Limb (tissue), 2 donors: Measurements from ENCODE around the gene PLEKHA4.
"Not testable (repeated sequence)": the region's sequence is repeated elsewhere in the genome, so short reads cannot be mapped to it uniquely, and the experiment has no call there.

ENCODE experiments used
- DNase-seq, 2 donors: peaks; one replicate each; pipeline ENCODE4 v3.0.0-alpha.2; 2016; ENCODE audit errors: extremely low spot score in 2 of 2

PLEKHA4 gene

DNA sequence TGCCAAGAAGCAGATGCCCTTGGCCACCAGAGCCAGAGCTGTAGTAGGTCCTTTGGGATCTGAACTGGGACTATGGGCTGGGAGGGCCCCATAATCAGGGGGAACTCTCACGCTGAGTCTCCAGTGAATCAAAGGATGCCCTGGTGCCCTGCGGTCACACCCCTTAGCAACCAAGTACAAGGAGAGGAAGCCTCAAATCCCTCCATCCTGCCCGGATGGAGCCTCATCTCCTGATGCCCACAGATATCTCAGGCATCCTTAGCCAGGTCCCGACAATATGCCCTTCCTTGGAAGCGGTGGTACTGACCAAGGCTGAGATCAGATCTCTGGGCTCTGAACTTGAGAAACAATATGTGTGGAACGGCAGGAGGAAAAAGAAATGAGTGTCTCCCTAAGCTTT, 1.7 kb downstream of the PLEKHA4 start:
- no peak for DNase-seq

DNA sequence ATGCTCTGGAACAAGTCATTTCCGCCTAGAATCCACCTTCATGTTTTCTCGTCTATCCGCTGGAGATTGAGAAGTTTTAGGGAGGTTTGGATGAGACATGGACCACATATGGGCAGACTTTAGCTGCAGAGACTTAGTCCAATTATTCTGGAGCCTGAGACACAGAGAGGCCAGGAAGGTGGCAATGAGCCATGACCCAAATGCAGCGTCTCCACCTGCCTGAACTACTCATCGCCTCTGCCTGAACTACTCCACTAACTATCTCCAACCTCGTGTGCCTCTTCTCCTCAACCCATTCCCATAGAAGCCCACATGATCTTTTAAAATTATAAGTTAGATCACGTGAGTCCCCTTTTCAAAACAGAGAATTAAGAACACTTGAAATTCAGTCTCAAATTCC, 5.6 kb downstream of the PLEKHA4 start:
- DNase-seq: no peak

- no peak for DNase-seq
Observed at GRCh38 chr19:48861313-48861712, 7.1 kb downstream of the PLEKHA4 start.

DNA sequence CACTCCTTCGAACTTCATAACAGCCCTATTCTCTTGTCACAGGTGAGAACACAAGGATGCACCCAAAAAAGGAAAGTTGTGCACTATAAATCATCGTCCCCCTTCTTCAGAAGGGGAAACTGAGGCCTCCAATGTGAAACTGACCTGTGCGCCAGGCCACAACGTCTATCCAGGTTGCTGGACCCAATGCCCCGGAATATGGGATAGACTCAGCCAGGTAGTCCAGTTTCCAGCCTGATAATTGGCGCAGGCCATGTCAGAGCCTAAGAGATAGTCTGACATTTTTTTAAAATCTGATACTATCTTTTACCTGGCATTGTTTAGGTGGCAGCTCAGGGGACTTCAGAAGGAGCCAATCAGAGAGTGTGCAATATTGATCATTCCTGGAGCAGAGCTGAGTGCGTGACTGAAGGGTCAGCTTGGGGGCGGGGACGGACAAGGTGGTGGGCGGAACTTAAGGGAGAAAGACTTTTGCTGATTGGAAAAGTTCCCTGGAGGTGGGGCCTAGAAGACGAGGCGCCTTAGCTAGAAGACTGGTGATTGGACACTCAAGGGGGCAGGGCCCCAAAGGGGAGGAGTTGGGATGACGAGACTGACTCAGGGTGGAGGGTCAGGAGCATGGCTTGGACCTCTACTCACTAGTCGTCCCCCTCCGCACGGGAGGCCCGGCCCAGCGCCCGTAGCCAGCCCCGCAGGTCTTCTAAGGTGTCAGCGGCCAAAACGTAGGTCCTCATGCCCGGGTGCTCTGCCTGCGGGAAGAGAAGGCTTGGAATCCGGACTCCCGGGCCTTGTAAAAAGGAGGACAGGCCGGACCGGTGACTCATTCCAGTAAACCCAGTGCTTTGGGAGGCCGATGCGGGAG, 8.5 kb downstream of the PLEKHA4 start:
- DNase-seq: no peak

DNA sequence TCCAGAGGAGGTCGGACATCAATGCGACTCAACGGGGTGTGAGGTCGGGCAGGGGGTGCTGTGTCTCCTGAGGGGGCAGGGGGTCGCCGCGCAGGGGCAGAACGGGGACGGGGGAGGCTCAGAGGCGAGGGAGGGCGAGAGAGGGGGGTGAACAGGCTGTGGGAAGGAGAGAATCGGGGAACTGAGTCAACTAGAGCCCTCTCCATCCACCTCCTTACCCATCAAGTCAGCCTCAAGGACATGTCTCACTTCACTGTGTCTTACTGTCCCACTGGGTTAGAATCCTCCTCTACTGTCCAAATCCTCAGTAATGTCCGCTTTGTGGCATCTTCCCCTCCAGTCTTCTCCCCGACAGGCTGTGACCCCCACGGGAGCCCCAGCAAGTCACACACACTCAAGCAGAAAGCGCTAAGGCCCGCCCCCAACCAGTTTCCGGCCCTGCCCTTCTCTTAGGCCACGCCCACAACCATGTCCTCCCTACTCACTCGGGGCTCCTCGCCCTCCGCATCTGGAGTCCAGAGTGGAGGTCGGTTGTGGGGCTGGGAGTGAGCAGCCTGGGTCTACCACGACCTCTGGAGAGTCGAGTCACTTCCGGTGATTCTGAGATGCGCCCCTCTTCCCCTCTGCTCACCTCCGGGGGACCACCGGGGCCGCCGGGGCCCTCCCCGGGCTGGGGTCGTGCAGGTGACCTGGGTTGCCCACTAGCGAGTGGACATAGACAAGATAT, 9.3 kb downstream of the PLEKHA4 start:
- DNase-seq: peak in 1 of 2 donors; percentile 61

DNA sequence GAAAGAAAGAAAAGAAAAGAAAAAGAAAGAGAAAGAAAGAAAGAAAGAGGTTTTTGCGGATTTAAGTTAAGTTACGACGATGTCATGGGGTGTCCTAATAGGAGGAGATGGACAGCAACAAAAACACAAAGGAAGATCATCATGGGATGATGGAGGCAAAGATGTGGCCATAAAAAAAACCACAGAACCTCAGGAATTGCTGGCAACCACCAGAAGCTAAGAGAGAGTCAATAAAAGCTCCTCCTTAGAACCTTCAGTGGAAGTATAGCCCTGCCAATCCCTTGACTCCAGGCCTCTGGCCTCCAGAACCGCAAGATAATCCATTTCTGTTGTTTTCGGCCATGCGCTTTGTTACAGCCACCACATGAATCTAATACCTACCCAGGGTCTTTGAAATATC, 11.5 kb downstream of the PLEKHA4 start:
- DNase-seq: no peak

GRCh38 chr19:48854103-48854502, 14.3 kb downstream of the PLEKHA4 start:
- DNase-seq: no peak

DNA sequence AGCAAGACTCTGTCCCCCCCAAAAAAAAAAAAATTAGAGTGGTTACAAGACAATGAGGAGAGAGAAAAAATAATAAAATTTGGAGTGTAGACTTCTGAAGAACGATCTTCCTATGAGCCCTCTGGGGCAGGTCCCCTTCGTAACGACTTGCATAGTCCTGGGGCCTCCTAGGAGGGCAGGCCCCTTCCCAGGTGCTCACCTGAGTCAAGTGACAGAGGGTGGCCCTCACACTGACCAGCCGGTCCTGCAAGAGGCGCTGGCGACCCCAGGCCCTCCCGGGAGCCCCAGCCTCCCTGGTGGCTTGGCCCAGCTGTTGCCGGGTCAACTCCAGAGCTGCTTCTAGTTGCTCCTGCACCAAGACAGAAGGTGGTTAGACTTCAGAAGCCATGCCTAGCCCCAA, 14.9 kb downstream of the PLEKHA4 start:
- DNase-seq: no peak

- DNase-seq: no peak
Observed at GRCh38 chr19:48852292-48852691, 16.1 kb downstream of the PLEKHA4 start.

GRCh38 chr19:48846659-48847058, 21.8 kb downstream of the PLEKHA4 start:
- not testable (repeated sequence) for DNase-seq

- no peak for DNase-seq
Observed at GRCh38 chr19:48845384-48845783, 23.0 kb downstream of the PLEKHA4 start.

DNA sequence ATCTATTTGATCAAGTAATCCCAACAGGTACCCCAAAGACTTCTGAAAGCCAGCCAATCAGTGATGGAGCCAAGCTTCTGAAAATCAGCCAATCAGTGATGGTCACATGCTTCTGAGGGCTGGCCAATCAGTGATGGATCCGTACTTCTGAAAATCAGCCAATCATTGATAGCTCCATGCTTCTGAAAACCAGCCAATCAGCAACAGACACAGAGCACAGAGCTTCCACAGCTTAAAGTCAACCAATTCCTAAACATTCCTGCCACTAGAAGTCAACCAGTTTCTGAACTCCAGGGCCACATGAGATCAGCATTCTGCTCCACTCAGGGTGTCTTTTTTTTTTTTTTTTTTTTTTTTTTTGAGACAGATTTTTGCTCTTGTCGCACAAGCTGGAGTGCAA, 23.9 kb downstream of the PLEKHA4 start:
- no peak for DNase-seq

DNA sequence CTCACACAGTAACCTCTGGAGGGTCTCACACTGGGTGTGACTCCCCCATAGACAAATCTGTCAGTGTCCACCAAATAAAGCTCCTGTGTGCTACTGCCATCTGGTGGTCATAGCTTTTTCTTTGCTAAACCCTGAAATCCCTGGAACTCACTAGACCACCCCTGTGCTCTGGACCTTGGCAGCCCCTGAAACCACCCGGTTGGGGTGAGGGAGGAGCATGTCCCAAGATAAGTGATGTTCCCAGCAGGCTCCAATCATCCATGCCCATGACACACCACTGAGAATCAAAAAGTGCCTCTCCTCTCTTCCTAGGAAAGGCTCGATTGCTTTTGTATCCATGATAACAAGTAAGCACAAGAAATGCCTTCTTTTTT, 25.6 kb downstream of the PLEKHA4 start:
- peak; percentile 67 to 77 for DNase-seq

DNA sequence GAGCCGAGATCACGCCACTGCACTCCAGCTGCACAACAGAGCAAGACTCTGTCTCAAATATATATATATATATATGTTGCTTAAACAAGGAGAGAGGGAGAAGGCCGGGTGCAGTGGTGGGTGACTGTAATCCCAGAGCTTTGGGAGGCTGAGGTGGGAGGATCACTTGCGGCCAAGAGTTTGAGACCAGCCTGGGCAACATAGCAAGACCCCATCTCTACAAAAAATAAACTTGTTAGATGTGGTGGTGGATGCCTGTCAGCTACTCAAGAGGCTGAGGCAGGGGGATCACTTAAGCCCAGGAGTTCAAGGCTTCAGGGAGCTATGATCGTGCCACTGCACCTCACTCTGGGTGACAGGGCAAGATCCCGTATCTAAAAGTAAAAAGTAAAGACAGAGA, 26.8 kb downstream of the PLEKHA4 start:
- DNase-seq: no peak

DNA sequence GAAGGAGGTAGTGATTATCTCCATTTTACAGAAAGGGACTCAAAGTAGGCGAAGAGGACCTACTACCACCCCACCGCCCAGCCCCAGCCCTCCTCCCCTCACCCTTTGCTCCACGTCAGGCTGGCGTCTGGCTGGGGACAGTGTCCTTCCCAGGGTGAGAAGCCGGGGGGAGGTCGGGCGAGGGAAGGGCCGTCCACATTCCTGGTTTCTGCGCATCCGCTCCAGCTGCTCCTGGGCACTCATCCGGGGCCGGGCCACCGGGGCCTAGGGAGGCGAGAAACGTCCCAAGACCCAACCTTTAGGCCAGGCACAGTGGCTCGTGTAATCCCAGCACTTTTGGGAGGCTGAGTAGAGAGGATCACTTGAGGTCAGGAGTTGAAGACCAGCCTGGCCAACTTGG, 27.4 kb downstream of the PLEKHA4 start:
- DNase-seq: no peak

- DNase-seq: no peak
Observed at GRCh38 chr19:48837687-48838086, 30.7 kb downstream of the PLEKHA4 start.

GRCh38 chr19:48837051-48837524, 31.3 kb downstream of the PLEKHA4 start:
- DNase-seq: peak; percentile 86 to 87

GRCh38 chr19:48836089-48837017, 32.1 kb downstream of the PLEKHA4 start, which contains the start of gene HSD17B14:
Gene HSD17B14, minus strand, starts transcription at chr19:48836491. Its CDS starts 80 bp downstream, at chr19:48836411.
- peak; percentile 43 to 75 for DNase-seq

DNA sequence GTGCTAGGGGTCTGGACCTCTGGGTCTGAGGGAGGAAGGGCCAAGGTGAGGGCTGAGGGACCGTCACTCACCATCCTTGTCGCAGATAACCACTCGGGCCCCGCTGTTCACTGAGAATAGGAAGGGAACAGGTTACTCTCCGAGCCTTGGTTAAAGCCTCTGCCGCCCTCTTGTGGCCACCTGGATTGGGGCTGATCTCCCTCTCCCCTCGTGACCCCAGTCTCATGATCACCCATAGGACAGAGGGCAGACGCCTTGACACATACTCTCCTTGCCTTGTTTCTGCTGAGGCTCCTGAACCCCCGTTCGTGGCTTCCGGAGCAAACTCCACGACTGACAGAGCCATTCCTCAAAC, 32.7 kb downstream of the PLEKHA4 start:
- peak; percentile 80 to 91 for DNase-seq

DNA sequence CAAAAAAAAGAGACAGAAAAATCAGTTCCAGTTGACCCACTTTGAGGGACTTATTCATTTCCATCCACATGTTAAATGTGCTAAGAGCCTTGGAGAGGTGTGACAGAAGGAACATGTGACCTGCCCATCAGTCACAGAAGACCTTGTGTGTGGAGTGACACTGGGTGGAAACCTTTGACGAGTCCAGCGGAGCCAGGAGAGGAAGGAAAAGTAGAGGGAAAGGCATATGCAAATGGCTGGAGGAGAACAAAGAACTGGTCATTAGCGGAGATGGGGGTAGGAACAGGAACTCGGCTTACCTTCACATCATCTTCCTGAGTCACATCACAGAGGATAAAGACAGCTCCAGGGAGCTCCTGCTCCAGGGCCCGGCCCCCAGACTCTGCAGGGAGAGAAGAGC, 34.4 kb downstream of the PLEKHA4 start:
- no peak for DNase-seq

GRCh38 chr19:48833049-48833448, 35.4 kb downstream of the PLEKHA4 start:
- DNase-seq: no peak

DNA sequence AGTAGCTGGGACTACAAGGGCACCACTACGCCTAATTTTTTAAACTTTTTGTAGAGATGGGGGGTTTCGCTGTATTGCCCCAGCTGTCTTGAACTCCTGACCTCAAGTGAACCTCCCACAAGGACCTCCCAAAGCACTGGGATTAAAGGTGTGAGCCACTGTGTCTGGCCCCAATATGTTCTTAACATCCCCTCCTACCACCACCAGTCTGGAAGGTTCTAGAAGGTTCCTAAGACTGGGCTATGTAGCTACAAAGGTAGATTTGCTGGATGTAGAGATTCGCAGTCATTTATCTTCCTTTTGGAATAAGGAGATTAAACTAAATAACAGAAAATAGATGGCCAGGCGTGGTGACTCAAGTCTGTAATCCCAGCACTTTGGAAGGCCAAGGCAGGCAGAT, 37.5 kb downstream of the PLEKHA4 start:
- DNase-seq: no peak
